HG02759 (cell line): ENCODE measurements around the gene FARP1.
"Not testable (repeated sequence)": the region's sequence is repeated elsewhere in the genome, so short reads cannot be mapped to it uniquely, and the experiment has no call there.

Source experiments
- ATAC-seq: cut with Tn5 transposase; IDR thresholded peaks from one replicate; pipeline ENCODE4 v1.9.1; 2021; ENCODE audit warnings: mild to moderate bottlenecking, moderate library complexity; ENCODE audit not compliant: unreplicated experiment

Gene FARP1

DNA sequence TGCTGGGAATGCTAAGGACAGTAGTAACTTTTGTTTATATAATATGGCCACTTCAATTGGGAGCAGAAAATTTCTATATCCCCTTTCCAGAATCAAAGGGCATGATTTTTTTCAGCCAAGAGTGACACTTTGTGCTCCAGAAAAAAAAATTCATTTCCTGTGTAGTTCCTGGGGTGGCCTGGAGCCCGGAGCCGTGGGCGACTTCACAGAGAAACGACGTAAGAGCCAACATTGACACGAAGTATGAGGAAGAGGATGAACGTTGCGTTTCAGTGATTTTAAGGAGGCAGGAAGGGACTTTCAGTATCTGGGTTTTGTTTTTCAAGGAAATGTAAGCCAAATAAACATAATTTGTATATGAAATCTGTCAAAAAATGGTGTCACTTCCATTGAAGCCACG is 246.4 kb downstream of the FARP1 start:
- ATAC-seq, result no peak

DNA sequence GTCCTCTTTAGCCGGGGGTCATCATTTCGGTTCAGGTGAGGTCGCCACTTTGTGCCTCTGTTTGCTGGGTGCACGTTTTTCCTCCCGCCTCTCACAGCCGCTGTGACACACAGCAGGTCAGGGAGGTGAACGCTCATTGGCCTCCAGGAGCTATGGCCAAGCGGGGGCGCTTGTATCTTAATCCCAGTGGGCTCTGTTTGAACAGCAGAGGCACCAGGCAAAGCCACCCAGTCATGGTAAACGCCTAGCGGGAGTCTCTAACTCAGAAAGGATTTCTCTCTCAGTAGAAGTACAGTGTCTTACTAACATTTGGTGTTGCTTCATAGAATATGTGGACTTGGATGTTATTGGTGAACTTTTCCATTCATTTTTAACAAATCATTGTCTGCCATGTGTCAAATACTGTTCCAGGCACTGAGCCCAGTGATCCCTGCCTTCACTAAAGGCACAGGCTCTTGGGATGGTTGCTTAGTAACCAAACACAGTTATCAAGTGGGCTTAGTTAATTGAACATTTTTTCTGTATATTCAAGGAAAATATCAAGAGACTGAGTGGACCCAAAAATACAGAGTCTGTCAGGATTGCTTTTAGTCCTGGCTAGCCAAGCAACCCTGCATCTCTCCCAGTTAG is 247.3 kb downstream of the FARP1 start:
- ATAC-seq, result no peak

DNA sequence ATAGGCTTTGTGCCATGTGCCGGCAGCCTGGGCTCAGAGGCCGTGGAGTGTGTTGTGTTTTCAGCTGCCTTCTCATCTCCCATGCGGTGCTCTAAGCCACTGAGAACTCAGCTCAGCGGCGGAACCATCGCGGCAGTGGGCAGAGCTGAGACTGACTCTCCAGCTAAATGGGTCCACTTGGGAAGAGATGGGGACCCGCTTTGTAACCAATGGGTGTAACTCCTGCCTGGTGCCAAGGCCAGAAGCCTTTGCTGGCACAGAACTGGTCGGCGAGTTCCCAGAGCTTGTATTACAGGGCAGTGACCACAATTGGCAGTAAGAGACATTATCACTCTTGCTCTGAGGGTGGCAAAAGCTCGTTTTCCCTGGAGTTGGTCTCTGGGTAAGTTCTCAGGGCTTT is 251.0 kb downstream of the FARP1 start:
- no peak for ATAC-seq

DNA sequence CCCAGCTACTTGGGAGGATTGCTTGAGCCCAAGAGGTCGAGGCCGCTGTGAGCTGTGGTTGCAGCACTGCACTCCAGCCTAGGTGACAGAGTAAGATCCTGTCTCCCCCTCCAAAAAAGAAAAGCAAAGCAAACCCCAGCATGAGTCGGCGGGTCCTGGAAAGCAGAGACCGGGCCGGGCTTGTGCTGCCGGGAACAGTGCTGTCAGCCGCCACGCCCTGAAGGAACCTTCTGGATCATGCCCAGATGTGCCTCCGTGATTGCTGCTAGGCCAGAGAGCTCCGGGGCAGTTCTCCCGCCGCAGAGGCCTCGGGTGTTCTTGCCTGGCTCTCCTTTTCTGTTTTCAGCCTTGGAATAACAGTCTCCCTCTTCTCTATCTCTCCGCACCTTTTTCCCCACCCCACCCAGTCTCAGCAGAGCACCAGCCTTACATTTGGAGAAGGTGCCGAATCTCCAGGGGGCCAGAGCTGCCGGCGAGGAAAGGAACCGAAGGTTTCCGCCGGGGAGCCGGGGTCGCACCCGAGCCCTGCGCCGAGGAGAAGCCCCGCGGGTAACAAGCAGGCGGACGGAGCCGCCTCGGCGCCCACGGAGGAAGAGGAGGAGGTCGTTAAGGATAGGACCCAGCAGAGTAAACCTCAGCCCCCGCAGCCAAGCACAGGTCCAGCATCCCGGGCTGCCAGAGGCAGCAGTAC is 252.1 kb downstream of the FARP1 start:
- no peak for ATAC-seq

DNA sequence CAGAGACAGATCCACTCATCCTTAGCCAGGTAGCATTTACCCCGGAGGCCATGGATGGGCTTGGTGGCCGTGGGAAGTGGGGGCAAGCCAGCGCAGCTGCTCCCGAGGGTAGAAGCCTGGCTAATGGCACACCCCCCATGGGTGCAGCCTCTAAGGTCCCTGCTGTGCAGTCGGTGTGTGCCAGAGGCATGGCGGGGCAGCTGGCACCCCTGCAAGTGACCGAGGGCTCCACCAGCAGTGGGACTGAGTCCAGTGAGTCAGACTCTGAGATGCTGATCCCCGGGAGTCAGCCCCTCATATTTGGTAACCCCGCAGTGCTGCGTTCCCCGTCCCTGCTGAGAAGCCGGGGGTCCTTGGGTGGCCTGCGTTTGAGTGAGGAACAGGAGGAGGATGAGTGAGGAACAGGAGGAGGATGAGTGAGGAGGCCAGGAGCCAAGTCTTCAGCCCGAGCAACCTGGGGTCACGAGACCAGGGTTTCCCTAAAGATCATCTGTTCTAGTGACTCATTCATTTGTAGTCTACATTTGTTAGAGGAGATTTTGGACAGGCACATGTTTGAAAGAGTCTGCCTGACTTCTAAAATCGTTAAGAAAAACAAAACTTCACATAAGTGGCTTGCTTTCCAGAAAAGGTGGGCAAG is 253.3 kb downstream of the FARP1 start:
- no peak for ATAC-seq

DNA sequence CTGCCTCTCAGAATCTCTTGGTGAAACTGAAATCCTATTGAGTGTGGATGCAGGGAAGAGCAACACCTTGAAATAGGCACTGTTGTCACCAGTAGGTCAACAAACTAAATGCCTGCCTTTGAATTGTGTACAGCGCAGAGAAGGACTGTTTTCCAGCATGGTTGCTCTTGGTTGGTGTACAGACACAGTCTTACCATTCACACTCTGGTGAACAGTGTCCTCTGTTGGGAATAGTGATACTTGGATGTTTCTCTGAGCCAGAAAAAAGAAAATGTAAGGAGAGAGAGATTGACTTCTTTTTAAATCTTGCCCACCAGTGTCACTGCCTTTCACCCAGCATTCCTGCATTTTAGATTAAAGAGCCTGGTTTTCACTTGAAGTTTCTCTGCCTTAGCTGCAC is 254.3 kb downstream of the FARP1 start:
- ATAC-seq, result no peak

DNA sequence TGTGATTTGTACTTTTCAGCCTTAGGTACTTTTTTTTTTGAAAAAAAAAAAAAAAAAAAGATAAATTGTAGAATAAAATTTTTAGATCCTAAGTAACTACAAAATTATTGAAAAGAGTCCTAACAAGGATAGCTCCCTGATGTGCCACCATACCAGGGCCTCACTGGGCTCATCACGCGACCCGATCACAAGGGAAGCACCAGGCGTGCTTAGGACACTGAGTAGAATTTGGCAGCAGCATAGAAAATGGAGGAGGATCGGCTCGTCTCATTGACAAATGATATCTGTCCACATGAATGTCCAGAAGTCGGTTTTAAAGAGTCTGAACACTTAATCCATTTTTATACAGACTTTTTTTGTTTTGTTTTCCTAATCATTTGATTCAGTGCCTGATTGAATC is 255.0 kb downstream of the FARP1 start:
- no peak for ATAC-seq

DNA sequence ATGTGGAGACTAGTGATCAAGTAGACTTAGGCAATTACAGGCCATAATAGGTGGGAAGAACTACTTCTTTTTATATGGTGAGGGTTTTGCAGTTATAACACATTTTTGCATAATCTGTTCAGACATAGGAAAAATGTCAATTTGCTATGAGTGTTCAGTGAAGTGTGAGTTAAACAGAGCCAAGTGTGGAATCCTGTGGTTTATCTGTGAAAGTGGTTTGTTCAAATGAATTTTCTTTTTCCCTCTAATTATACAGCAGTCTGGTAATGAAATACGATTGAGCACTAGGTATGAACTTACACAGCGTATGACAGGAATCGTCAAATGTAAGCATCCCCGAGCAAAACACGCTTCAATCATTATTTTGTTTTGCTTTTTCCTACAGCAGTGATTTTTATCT is 255.7 kb downstream of the FARP1 start:
- no peak for ATAC-seq

DNA sequence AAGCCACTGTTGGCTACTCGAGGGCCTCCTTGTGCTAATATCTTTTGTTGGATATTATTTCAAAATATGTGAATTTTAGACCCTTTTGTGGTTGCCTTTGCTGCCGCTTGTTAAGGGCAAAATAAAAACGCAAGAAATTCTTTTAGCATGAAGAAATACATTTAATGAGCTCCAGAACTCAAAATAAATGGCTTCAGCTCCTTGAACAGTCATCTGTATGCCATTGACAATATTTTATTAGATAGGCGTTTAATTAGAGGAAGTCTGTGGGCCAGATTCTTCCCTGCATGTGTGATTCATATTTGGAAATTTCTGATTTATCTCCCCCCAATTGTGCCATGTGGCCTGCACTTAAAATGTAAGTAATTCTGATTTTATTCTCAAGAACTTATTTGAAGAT is 256.9 kb downstream of the FARP1 start:
- ATAC-seq, result no peak

DNA sequence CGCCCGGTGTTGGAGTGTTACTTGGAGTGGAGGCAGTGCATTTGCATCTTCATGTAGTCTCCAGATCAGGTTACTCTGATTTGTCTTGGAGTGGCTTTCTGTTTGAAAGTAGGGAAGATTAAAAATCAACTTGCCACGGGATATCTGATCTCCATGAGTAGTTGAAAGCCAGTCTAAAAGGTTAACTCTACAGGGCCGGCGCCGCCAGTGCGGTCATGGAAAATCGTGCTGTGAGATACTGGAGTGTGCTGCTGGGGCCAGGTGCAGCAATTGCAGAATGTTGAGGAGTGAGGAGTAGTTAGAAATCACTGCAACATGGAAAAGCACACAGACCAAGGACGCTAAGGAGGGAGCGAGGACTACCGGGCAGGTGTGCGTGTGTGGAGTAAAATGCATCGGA is 259.0 kb downstream of the FARP1 start:
- ATAC-seq, result no peak

DNA sequence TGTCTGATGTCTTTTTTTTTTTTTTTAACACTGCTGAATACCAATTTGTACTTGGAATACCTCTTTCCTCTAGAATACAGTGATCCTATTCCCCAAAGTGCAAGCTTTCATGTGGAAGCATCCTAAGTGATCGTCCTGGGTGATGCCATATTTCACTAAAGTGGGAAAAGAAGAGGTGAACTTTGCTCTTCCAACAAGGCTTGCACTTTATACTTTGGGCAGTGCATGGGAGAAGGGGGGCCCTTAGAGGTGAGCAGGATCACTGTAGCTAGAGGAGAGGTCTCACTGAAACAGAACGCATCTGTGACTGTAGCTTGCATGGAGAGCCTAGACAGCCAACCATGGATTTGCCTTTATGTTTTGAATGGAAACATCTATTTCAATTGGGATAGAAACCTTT is 260.2 kb downstream of the FARP1 start:
- no peak for ATAC-seq

DNA sequence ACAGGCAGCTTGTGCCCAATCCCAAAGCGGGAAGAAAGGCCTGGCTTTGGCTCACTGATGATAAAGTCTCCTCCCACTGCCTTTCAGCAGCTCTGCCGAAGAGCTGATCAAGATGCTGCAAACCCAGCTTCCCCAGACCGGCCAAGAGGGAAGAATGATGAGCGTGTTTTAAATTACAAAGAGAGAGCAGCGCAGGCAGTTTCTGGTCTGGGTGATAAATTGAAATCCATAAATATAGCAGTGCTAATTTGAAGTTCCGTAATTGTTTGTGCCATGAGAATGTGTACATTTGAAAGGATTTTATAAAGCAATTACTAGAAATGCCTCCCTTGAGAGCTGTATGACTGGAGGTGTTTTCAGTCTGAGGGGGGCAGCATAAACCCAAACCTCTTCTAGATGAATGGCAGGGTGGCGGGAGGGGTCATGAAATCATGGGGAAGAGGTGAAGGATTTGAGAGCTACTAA is 262.2 kb downstream of the FARP1 start:
- ATAC-seq, result no peak

DNA sequence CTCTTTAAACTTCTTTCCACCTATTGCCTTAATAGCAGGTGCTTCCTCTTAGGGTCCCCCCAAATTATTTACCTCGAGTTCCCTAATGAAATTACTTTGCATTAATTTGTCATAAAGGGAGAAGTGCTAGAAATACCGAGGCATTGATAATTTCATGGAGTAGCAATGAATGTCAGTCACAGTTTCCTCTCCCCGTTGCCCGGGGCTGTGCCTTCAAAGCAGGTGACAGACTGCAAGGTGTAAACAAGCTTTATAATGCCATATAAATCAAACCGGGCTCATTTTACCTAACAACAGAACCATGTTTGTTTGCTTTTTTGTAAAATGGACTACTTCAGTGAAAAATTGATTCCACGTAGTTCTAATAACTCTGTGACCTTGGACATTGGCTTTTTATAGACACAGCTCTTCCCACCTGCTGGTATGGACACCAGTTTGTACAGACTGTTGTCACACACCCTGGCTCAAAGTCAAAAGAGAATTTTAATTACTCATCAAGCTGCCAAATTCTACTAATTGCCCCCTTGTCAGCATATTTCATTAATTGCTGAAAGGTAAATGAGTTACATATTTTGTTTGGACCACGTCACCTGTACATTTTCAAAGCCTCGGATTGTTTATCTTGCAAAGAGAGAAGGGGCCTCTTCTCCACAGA is 262.9 kb downstream of the FARP1 start:
- ATAC-seq, result no peak

DNA sequence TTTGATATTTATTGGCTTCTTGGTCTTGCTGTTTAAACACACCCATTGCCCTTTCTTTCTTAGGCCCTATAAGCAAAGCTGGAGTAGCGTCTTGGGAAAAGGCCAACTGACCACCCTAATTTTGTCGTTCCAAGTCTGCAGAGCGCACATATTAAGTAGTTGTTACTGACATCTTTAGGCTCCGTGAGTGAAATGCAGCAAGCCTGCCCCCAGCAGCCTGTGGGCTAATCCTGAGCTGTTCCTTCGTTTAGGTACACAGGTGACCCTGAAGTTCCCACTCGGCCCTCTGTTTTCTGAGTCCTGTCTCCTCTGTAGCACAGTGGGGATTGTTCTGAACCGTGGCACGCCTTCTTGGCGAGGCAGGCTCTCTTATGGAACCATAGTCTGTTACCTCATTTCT is 263.5 kb downstream of the FARP1 start:
- ATAC-seq, result no peak

DNA sequence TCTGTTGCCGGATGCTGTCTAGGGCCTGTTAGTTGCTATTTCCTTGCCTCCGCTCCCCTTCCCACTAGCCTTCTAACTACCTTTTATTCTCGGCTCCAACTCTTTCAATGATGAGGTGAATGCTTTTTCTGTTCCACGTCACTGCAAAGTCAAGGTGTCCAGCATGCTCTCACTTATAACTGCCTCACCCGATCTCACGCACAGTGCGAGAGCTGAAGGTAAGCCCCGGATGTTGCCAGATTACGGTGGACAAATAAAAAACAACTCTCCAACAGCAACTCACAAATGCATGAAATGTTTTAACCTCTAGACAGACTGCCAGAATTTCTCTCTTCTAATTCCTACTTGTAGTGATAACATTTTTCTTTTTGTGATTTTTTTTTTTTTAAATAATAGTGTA is 264.1 kb downstream of the FARP1 start:
- no peak for ATAC-seq

DNA sequence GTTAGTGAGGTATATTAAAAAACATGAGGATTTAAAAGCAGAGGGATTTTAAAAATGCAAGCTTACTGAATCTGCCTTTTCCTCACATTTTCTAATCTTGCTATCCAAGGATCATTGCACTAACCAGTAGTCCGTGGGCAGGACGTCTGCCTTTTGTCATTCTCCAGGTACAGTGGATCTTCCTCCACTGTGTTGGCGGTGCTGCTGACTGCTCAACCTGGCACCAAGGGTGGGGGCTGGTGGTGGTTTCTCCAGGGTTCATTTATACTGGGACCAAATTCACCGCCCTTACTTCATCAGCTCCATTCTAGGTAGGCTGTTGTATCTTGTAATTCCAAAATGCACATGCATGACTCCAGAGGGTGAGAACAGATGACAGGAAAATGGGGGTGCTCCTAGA is 264.7 kb downstream of the FARP1 start:
- ATAC-seq, result no peak

DNA sequence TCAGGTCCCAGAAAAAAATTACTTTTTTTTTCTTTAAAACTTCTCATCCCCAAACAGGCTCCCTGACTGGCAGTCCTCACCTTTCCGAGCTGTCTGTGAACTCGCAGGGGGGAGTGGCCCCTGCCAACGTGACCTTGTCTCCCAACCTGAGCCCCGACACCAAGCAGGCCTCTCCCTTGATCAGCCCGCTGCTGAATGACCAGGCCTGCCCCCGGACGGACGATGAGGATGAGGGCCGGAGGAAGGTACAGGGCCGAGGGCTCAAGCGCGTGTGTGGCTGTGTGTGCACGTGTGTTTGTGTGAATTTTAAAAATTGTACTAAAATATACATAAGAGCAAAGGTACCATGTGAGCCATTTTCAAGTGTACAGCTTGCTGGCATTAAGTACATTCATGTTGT is 266.4 kb downstream of the FARP1 start:
- ATAC-seq, result no peak

DNA sequence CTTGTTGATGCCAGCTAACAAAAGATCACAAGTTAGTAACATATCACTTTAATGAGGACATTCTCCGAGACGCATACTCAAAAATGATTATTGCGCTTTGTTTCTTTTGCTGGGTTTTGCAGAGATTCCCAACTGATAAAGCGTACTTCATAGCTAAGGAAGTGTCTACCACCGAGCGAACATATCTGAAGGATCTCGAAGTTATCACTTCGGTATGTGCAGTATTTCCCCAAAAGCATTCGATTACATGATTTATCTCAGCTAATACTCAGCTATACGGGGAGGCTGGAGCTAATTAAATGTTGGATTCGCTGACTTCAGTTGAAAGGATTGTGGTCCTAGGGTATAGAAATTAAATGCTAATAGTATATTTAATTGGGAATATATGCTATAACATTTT is 267.7 kb downstream of the FARP1 start:
- ATAC-seq, result no peak

DNA sequence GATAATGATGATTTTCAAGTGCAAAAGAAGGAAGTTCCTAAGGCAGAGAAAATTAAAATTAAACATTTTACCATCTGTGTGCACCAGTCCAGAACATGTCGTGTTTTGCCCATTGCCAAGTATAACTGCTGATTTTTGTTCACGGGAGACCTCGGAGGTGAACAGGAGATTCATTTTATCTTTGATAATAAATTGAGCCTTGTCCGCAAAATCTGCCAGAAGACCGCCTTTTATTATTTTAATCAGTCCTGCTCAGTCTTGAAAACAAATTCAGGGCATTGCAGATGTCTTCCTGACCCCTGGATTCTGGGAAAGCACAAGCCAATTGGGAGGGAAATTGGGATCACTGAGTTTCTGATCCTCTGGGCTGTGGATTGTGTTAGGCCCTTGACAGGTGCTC is 268.1 kb downstream of the FARP1 start:
- no peak for ATAC-seq

DNA sequence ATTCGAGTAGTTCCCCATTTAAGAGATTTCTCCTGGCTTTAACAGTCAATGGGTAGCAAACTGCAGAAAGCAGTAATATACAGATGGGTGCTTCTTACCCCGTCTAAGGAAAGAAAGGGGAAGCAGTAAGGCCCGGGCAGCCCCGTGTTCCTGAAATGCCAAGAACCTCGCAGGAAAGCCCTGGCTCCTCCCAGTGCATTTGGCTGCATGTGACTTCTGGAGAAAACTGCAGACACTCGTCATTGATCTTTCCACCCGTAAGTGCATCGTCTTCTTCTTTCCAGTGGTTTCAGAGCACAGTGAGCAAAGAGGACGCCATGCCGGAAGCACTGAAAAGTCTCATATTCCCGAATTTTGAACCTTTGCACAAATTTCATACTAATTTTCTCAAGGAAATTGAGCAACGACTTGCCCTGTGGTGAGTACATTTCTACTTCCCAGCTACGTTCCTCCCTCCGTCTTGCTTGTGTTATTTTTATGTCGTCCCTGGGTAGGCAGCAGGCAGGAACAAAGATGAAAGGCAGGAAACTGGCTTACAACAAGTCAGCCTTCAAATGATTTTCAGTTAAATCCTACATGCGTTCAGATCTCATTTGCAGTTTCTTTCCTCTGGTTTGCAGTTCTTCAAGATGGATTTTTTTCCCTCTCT is 268.8 kb downstream of the FARP1 start:
- no peak for ATAC-seq

DNA sequence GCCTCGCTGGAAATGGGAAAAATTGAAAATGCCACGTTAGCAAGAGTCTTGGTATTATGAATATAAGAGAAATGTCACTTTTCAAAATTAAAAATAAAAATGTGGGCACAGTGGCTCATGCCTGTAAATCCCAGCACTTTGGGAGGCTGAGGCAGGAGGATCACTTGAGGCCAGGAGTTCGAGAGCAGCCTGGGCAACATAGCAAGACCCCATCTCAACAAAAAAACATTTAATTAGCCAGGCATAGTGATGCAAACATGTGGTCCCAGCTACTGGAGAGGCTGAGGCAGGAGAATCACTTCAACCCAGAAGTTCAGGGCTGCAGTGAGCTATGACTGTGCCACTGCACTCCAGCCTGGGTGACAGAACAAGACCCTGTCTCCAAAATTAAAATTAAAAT is 270.4 kb downstream of the FARP1 start:
- ATAC-seq, result not testable (repeated sequence)
